A549 (cell line): ENCODE results near the gene BCAS1.

Source experiments
- CTCF ChIP-seq: fragments of >200 bp; sonication (Bioruptor Twin); formaldehyde crosslinking; IDR thresholded peaks from 3 replicates; pipeline ENCODE4 v1.5.1; 2016
- FOSB ChIP-seq: fragments of 250-450 bp; sonication (Bioruptor Pico); IDR thresholded peaks from 2 replicates; pipeline ENCODE4 v1.5.0; 2020; ENCODE audit warnings: mild to moderate bottlenecking, moderate library complexity
- TP53 ChIP-seq: fragments of 250-450 bp; sonication (Bioruptor Pico); IDR thresholded peaks from 2 replicates; pipeline ENCODE4 v1.5.0; 2021; ENCODE audit warnings: mild to moderate bottlenecking, moderate library complexity
- USF2 ChIP-seq: fragments of 450-650 bp; IDR thresholded peaks from 2 replicates; pipeline ENCODE4 v1.6.1; 2014; ENCODE audit warnings: antibody characterized with exemption

GRCh38 chr20:54078296-54078984 is 8.0 kb upstream of the BCAS1 start:
- TF ChIP-seq CTCF (no peak), FOSB (CRISPR knock-in tag) (no peak), TP53 (no peak), USF2 (no peak)
